ENCODE data around the gene ASTN2. TPM values are rescaled to one million over a fixed set of nuclear protein-coding genes. Genes with fewer than 3 reads are reported as not detected.

ASTN2 gene
- total and polyA plus RNA-seq, 9 of the 15 experiments (the other 6 are each of a cell fraction or from before 2014, with no cell fraction given) = 0.56 to 3.5 (median 1.9) TPM

DNA sequence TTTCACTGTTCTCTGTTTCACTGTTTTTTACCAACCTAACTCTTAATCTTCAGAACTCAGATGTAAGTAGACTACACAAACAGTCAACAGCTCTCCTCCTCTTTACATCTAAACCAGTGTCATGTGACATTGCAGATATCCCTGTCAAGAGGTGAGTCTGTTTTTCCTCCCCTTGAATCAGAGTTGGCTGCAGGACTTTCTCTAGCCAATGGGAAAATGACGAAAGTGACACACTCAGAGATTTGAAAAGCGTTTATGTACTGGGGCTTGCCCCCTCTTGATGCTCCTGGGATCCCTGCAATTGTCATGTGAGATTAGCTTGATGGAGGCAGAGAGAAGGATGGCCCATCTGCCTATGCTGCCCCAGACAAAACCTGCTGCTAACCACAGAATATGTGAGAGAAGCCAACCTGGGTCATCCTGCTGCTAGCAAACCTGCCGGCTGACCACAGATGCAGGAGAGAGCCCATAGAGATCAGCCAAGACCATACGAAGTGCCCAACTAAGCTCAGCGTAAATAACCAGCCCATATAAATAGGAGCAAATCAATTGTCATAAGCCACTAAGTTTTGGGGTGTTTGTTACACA is 111.1 kb downstream of the ASTN2 start:
- 4% methylated on average over 4 of the region's 5 CpGs for WGBS (ENCODE audit: insufficient coverage, low coverage, missing lambda C conversion rate)
- Histone ChIP-seq H3K9ac (ENCODE audit: insufficient read depth in 1 of 2, low read depth in 2 of 2, low read length in 2 of 2) (no peak overlapping the region), H3K36me3 (ENCODE audit: control insufficient read depth, insufficient read depth, low read length) (no peaks in the 10 kb centered on the region), H3K27me3 (ENCODE audit: control insufficient read depth in 2 of 2, insufficient read depth in 2 of 2, low read length in 2 of 2) (no peaks in the 10 kb centered on the region), H3K79me2 (ENCODE audit: control insufficient read depth, insufficient read depth, low read length) (no peaks in the 10 kb centered on the region), H3K27ac (ENCODE audit: extremely low read depth, low read depth, low read length) (no peak overlapping the region), H3K4me1 (replicated peaks in 1 of 2; ENCODE audit: control insufficient read depth in 2 of 2, insufficient read depth in 2 of 2, low read length in 2 of 2) (no peaks in the 10 kb centered on the region), H3K9me3 (replicated peaks; ENCODE audit: control insufficient read depth, insufficient read depth, low read depth, low read length) (no peaks in the 10 kb centered on the region), H3K4me2 (ENCODE audit: insufficient read depth, low read length) (no peak overlapping the region), H4K20me1 (replicated peaks; ENCODE audit: control insufficient read depth, insufficient read depth, low read length) (no peaks in the 10 kb centered on the region), H3K4me3 (no peak overlapping the region), H2AFZ (ENCODE audit: low read depth, low read length) (no peak overlapping the region), H3K9me1 (ENCODE audit: control insufficient read depth, insufficient read depth, low read length) (no peaks in the 10 kb centered on the region)
- BruUV-seq (replicated peaks) = no TSS peak
- ChIA-PET POLR2A (interaction anchor here (0.6 kb wide), 1 partner anchor 57 kb away, joined by 3 read pairs; no protein-coding TSS in a partner anchor), CTCF (ENCODE audit: low intra/inter-chr PET ratio) (no interaction called here)
- TF ChIP-seq, protein P1, sequence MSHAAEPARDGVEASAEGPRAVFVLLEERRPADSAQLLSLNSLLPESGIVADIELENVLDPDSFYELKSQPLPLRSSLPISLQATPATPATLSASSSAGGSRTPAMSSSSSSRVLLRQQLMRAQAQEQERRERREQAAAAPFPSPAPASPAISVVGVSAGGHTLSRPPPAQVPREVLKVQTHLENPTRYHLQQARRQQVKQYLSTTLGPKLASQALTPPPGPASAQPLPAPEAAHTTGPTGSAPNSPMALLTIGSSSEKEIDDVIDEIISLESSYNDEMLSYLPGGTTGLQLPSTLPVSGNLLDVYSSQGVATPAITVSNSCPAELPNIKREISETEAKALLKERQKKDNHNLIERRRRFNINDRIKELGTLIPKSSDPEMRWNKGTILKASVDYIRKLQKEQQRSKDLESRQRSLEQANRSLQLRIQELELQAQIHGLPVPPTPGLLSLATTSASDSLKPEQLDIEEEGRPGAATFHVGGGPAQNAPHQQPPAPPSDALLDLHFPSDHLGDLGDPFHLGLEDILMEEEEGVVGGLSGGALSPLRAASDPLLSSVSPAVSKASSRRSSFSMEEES (CRISPR knock-in tag; IDR thresholded peaks at IDR 0.05) = peak; percentile 49
- no peak for TF ChIP-seq KLF10 (CRISPR knock-in tag; IDR thresholded peaks at IDR 0.05)
- ATAC-seq (no peak), DNase-seq (ENCODE audit: extremely low read depth in 1 of 4, low spot score in 3 of 4) (no peak), FAIRE-seq (no peak)
- intact Hi-C loops (cut with micrococcal nuclease) = no loop called here
- in situ Hi-C loops (cut with MboI) = no loop called here

DNA sequence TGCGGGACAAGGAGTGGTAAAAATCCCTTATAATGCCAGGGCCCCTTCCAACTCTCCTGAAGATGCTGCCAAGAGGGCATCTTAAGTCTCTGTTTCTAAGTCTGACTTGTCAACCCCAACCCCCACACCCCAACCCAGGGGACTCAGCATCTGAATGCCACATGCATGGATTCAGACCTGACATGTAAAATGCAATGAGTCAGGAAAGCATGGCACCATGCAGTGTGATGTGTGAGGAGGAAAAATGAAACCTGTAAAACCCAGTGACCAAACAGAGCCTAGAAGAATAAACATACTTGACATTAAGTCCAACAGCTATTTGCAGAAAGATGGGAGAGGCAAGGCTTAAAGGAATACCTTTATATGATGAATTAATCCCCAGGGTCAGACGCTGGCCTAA is 112.4 kb downstream of the ASTN2 start:
- FAIRE-seq = no peak
- no peak for ATAC-seq
- H3K27me3 ChIP-seq (ENCODE audit: control insufficient read depth in 2 of 2, insufficient read depth in 2 of 2, low read length in 2 of 2) = no peaks in the 10 kb centered on the region
- no TSS peak for BruUV-seq (replicated peaks)
- H3K9me1 ChIP-seq (ENCODE audit: control insufficient read depth, insufficient read depth, low read length) = no peaks in the 10 kb centered on the region
- H2AFZ ChIP-seq (ENCODE audit: low read depth, low read length) = no peak overlapping the region
- no peak overlapping the region for H3K4me2 ChIP-seq (ENCODE audit: insufficient read depth, low read length)
- no peaks in the 10 kb centered on the region for H3K4me1 ChIP-seq (replicated peaks in 1 of 2; ENCODE audit: control insufficient read depth in 2 of 2, insufficient read depth in 2 of 2, low read length in 2 of 2)
- no peaks in the 10 kb centered on the region for H3K79me2 ChIP-seq (ENCODE audit: control insufficient read depth, insufficient read depth, low read length)
- no peak overlapping the region for H3K4me3 ChIP-seq
- no peaks in the 10 kb centered on the region for H4K20me1 ChIP-seq (replicated peaks; ENCODE audit: control insufficient read depth, insufficient read depth, low read length)
- in situ Hi-C loops (cut with MboI) (no loop called here), intact Hi-C loops (cut with micrococcal nuclease) (no loop called here)
- ChIA-PET POLR2A (no interaction called here), CTCF (ENCODE audit: low intra/inter-chr PET ratio) (no interaction called here)
- H3K36me3 ChIP-seq (ENCODE audit: control insufficient read depth, insufficient read depth, low read length) = no peaks in the 10 kb centered on the region
- 0% methylated on average over 2 of the region's 2 CpGs for WGBS (ENCODE audit: insufficient coverage, low coverage, missing lambda C conversion rate)
- no peaks in the 10 kb centered on the region for H3K9me3 ChIP-seq (replicated peaks; ENCODE audit: control insufficient read depth, insufficient read depth, low read depth, low read length)
- H3K9ac ChIP-seq (ENCODE audit: insufficient read depth in 1 of 2, low read depth in 2 of 2, low read length in 2 of 2) = no peak overlapping the region
- DNase-seq (ENCODE audit: extremely low read depth in 1 of 4, low spot score in 3 of 4) = no peak
- no peak overlapping the region for H3K27ac ChIP-seq (ENCODE audit: extremely low read depth, low read depth, low read length)
- TF ChIP-seq, protein P2, sequence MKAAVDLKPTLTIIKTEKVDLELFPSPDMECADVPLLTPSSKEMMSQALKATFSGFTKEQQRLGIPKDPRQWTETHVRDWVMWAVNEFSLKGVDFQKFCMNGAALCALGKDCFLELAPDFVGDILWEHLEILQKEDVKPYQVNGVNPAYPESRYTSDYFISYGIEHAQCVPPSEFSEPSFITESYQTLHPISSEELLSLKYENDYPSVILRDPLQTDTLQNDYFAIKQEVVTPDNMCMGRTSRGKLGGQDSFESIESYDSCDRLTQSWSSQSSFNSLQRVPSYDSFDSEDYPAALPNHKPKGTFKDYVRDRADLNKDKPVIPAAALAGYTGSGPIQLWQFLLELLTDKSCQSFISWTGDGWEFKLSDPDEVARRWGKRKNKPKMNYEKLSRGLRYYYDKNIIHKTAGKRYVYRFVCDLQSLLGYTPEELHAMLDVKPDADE (conservative IDR thresholded peaks at IDR 0.05; ENCODE audit: control insufficient read depth, low read depth, low read length) = no peak
- TF ChIP-seq MCM7 (IDR thresholded peaks at IDR 0.05) (no peak), KDM5B (IDR thresholded peaks at IDR 0.05; ENCODE audit: insufficient replicate concordance, low read depth, low read length) (no peak), KLF13 (tag; IDR thresholded peaks at IDR 0.05; ENCODE audit: borderline replicate concordance, low read depth) (no peak), MYBL2 (IDR thresholded peaks at IDR 0.05; ENCODE audit: low read depth) (no peak), MYBL2 (CRISPR knock-in tag; IDR thresholded peaks at IDR 0.05; ENCODE audit: borderline replicate concordance) (no peak), SIX5 (IDR thresholded peaks at IDR 0.05; ENCODE audit: borderline replicate concordance in 1 of 2, insufficient read depth in 1 of 2, low read depth in 1 of 2, low read length in 2 of 2) (no peak), RBFOX2 (IDR thresholded peaks at IDR 0.05; ENCODE audit: low read depth, low read length) (no peak)
- TF ChIP-seq, protein P3, sequence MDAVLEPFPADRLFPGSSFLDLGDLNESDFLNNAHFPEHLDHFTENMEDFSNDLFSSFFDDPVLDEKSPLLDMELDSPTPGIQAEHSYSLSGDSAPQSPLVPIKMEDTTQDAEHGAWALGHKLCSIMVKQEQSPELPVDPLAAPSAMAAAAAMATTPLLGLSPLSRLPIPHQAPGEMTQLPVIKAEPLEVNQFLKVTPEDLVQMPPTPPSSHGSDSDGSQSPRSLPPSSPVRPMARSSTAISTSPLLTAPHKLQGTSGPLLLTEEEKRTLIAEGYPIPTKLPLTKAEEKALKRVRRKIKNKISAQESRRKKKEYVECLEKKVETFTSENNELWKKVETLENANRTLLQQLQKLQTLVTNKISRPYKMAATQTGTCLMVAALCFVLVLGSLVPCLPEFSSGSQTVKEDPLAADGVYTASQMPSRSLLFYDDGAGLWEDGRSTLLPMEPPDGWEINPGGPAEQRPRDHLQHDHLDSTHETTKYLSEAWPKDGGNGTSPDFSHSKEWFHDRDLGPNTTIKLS (IDR thresholded peaks at IDR 0.05; ENCODE audit: borderline replicate concordance, low read depth) = no peak

All from K562 (cell line).